B cell (primary cell): Measurements from ENCODE around the gene MRPL17. TPM values are rescaled to one million over a fixed set of nuclear protein-coding genes. Genes with fewer than 3 reads are reported as not detected.

Experiments used
- ATAC-seq: fragments of 200-7000 bp; cut with Tn5 transposase; one replicate; pipeline ENCODE4 v1.10.0; 2021; ENCODE audit warnings: low read depth, mild to moderate bottlenecking, moderate number of reproducible peaks, moderate library complexity
- CTCF ChIA-PET: fragments of 350-600 bp; sonication (Branson Sonifier 250); formaldehyde crosslinking; loops from one replicate; lab custom pipeline; 2021; ENCODE audit warnings: antibody characterized with exemption, inconsistent platforms; lab: Charles Lee
- POLR2A ChIA-PET: fragments of 350-600 bp; sonication (Branson Sonifier 250); formaldehyde crosslinking; loops from one replicate; lab custom pipeline; 2021; ENCODE audit warnings: antibody characterized with exemption; lab: Charles Lee
- DNase-seq: peaks from one replicate; pipeline ENCODE4 v3.0.0; 2013
- H2AFZ ChIP-seq: 2 replicates; pipeline ENCODE4 v1.6.1; 2012; ENCODE audit warnings: mild to moderate bottlenecking, low read depth, low read length; ENCODE audit not compliant: insufficient read depth, poor library complexity, severe bottlenecking
- H3K27ac ChIP-seq, 2 donors: 1 replicate in 1 of 2; 2 replicates in 1 of 2; pipeline ENCODE4 v1.5.1; 2012 to 2013; ENCODE audit warnings: low read length in 2 of 2, mild to moderate bottlenecking in 2 of 2, moderate library complexity in 1 of 2
- H3K27me3 ChIP-seq, 4 experiments: fragments of 200-600 bp in 1 of 4; sonication (generic) in 1 of 4; replicated peaks in 1 of 4; 1 replicate in 2 of 4; 2 replicates in 2 of 4; pipeline versions ENCODE4 v1.6.1 to v1.7.0; 2013 to 2016; ENCODE audit warnings: low read length in 3 of 4, mild to moderate bottlenecking in 2 of 4, mixed read lengths in 1 of 4, moderate library complexity in 1 of 4; ENCODE audit not compliant: insufficient read depth in 4 of 4, control insufficient read depth in 3 of 4; ENCODE audit errors: control extremely low read depth in 1 of 4
- H3K36me3 ChIP-seq, 2 experiments: replicated peaks in 1 of 2; 1 replicate in 1 of 2; 2 replicates in 1 of 2; pipeline versions ENCODE4 v1.6.1 to v1.7.1; 2013; ENCODE audit warnings: low read length in 1 of 2; ENCODE audit not compliant: insufficient read depth in 2 of 2, control insufficient read depth in 1 of 2; ENCODE audit errors: control extremely low read depth in 1 of 2, extremely low read depth in 1 of 2
- H3K4me1 ChIP-seq, 2 donors: fragments of 200-600 bp in 1 of 2; sonication (generic) in 1 of 2; 1 replicate in 1 of 2; 2 replicates in 1 of 2; pipeline versions ENCODE4 v1.5.1 to v1.6.1; 2013 to 2017; ENCODE audit warnings: low read length in 2 of 2; ENCODE audit not compliant: control insufficient read depth in 2 of 2, insufficient read depth in 2 of 2
- H3K4me2 ChIP-seq: replicated peaks from 2 replicates; pipeline ENCODE3; 2012; ENCODE audit warnings: mild to moderate bottlenecking, low read depth, low read length; ENCODE audit not compliant: poor library complexity, severe bottlenecking
- H3K4me3 ChIP-seq, 5 experiments: fragments of 200-600 bp in 1 of 5; sonication (generic) in 1 of 5; 1 replicate in 3 of 5; 2 replicates in 2 of 5; pipeline versions ENCODE4 v1.5.1 to v1.7.0; 2011 to 2016; ENCODE audit warnings: low read length in 4 of 5, mild to moderate bottlenecking in 4 of 5, low read depth in 2 of 5, control low read depth in 1 of 5, moderate library complexity in 1 of 5; ENCODE audit not compliant: insufficient read depth in 1 of 5; ENCODE audit errors: control extremely low read depth in 1 of 5, extremely low read depth in 1 of 5
- H3K79me2 ChIP-seq: fragments of 200-600 bp; sonication (generic); one replicate; pipeline ENCODE4 v1.6.0; 2016; ENCODE audit warnings: low read length; ENCODE audit not compliant: control insufficient read depth, insufficient read depth
- H3K9ac ChIP-seq: fragments of 200-600 bp; sonication (generic); 2 replicates; pipeline ENCODE4 v1.6.1; 2017; ENCODE audit warnings: mild to moderate bottlenecking, low read length, moderate library complexity
- H3K9me3 ChIP-seq, 3 donors: one replicate each; pipeline versions ENCODE4 v1.6.1 to v1.7.1; 2013; ENCODE audit warnings: low read length in 2 of 3; ENCODE audit not compliant: control insufficient read depth in 2 of 3, insufficient read depth in 1 of 3; ENCODE audit errors: control extremely low read depth in 1 of 3
- H4K20me1 ChIP-seq: 2 replicates; pipeline ENCODE4 v1.6.0; 2012; ENCODE audit warnings: mild to moderate bottlenecking, low read length; ENCODE audit not compliant: insufficient read depth, control insufficient read depth, poor library complexity, severe bottlenecking
- H3K27ac Mint-ChIP-seq: one replicate; pipeline ENCODE4 v1.8.0; 2021; ENCODE audit warnings: mixed read lengths
- H3K27me3 Mint-ChIP-seq: one replicate; pipeline ENCODE4 v1.8.0; 2021; ENCODE audit warnings: mixed read lengths
- H3K4me1 Mint-ChIP-seq: one replicate; pipeline ENCODE4 v1.8.0; 2021; ENCODE audit warnings: mixed read lengths
- H3K4me3 Mint-ChIP-seq: one replicate; pipeline ENCODE4 v1.8.0; 2021; ENCODE audit warnings: mixed read lengths
- H3K9me3 Mint-ChIP-seq: one replicate; pipeline ENCODE4 v1.8.0; 2022; ENCODE audit warnings: mixed read lengths; ENCODE audit not compliant: insufficient read depth
- EZH2 ChIP-seq: IDR thresholded peaks from 2 replicates; pipeline ENCODE4 v1.6.1; 2012; ENCODE audit warnings: borderline replicate concordance, low read depth, mild to moderate bottlenecking, moderate library complexity, low read length; ENCODE audit not compliant: insufficient read depth, poor library complexity, severe bottlenecking
- WGBS: methylation state at CpG from one replicate; pipeline ENCODE4 v1.1.5; 2013; ENCODE audit warnings: missing lambda C conversion rate; ENCODE audit not compliant: insufficient coverage; 5-methylcytosine and 5-hydroxymethylcytosine counted together
- intact Hi-C: fragments of 100-400 bp; cut with micrococcal nuclease; formaldehyde crosslinking; loops from one replicate; pipeline ENCODE4 v1.10.0; 2022
- polyA plus RNA-seq: library from polyadenylated mRNA; depleted of rRNA; stranded (reverse); fragments of >200 nt; gene quantifications from 2 replicates; pipeline ENCODE4 v1.2.3, GENCODE V29; 2012
- total RNA-seq, 2 donors: library from RNA; stranded (reverse); fragments of 120-200 nt in 1 of 2; gene quantifications; 1 replicate in 1 of 2; 2 replicates in 1 of 2; pipeline versions ENCODE4 v1.2.3 to v1.2.4, GENCODE V29; 2013 to 2022
- TF ChIP-seq, protein P1 (sequence below): fragments of 200-600 bp; IDR thresholded peaks from one replicate; pipeline ENCODE4 v1.8.0; 2022; ENCODE audit warnings: antibody characterized with exemption, mild to moderate bottlenecking

The MRPL17 gene
- total and polyA plus RNA-seq, 2 donors (not counting 1 experiment from before 2014, with no cell fraction given): 9.9 to 18.2 TPM

DNA sequence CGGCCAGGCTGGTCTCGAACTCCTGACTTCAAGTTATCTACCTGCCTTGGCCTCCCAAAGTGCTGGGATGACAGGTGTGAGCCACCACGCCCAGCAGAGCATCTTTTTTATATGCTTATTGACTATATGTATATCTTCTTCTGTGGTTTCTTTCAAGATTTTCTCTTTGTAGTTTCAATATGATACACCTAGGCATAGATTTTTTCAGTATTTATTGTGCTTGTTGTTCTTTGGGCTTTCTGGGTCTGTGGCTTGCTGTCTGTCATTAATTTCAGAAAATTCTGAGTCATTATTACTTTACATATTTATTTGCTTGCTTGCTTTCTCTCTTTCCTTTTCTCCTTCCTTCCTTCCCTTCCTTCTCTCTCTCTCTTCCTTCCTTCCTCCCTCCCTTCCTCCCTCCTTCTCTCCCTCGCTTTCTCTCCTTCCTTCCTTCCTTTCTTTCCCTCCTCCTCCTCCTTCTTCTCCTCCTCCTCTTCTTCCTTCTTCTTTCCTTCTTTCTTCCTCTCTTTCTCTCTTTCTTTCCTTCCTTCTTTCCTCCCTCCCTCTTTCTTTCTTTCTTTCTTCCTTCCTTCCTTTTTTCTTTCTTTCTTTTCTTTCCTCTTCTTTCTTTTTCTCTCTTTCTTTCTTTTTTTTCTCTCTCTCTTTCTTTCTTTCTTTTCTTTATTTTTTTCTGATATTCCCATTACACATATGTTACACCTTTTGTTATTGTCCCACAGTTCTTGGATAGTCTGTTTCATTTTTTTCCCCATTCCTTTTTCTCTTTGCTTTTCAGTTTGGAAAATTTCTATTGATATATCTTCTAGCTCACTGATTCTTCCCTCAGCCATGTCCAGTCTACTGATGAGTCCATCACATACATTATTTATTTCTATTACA lies 16.6 kb downstream of the MRPL17 start:
- H4K20me1 ChIP-seq: no peaks in the 10 kb centered on the region
- 93% methylated on average over 3 of the region's 4 CpGs for WGBS
- H3K4me2 ChIP-seq: no peak overlapping the region
- Mint-ChIP-seq H3K9me3 (no peaks in the 10 kb centered on the region), H3K27me3 (peaks cover 6% of the 10 kb centered on the region), H3K27ac (no peak overlapping the region), H3K4me3 (no peak overlapping the region), H3K4me1 (peaks cover 5% of the 10 kb centered on the region)
- H3K4me1 ChIP-seq: peaks cover 0 to 5% of the 10 kb centered on the region in 2 donors
- H3K27ac ChIP-seq: no peak overlapping the region
- intact Hi-C loops: loop anchor here (1.0 kb wide), 2 partner anchors 47 to 287 kb away; partner anchors contain the start of gene TPP1
- TF ChIP-seq, protein P1, sequence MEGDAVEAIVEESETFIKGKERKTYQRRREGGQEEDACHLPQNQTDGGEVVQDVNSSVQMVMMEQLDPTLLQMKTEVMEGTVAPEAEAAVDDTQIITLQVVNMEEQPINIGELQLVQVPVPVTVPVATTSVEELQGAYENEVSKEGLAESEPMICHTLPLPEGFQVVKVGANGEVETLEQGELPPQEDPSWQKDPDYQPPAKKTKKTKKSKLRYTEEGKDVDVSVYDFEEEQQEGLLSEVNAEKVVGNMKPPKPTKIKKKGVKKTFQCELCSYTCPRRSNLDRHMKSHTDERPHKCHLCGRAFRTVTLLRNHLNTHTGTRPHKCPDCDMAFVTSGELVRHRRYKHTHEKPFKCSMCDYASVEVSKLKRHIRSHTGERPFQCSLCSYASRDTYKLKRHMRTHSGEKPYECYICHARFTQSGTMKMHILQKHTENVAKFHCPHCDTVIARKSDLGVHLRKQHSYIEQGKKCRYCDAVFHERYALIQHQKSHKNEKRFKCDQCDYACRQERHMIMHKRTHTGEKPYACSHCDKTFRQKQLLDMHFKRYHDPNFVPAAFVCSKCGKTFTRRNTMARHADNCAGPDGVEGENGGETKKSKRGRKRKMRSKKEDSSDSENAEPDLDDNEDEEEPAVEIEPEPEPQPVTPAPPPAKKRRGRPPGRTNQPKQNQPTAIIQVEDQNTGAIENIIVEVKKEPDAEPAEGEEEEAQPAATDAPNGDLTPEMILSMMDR: peak; percentile 45
- no peak for TF ChIP-seq EZH2
- DNase-seq: no peak
- no peak overlapping the region for H2AFZ ChIP-seq
- CTCF ChIA-PET: interaction anchor here (0.7 to 4.1 kb wide), 16 partner anchors 8 to 287 kb away, joined by 3 to 52 read pairs (median 12); partner anchors contain the start of genes DCHS1, ILK, MRPL17 and RRP8
- POLR2A ChIA-PET: interaction anchor here (0.6 kb wide), 1 partner anchor 16 kb away, joined by 5 read pairs; no protein-coding TSS in a partner anchor
- no peak for ATAC-seq
- no peaks in the 10 kb centered on the region for H3K79me2 ChIP-seq
- H3K36me3 ChIP-seq: no peaks in the 10 kb centered on the region
- H3K4me3 ChIP-seq: no peak overlapping the region
- no peaks in the 10 kb centered on the region for H3K9me3 ChIP-seq
- H3K27me3 ChIP-seq: no peaks in the 10 kb centered on the region
- H3K9ac ChIP-seq: no peak overlapping the region

DNA sequence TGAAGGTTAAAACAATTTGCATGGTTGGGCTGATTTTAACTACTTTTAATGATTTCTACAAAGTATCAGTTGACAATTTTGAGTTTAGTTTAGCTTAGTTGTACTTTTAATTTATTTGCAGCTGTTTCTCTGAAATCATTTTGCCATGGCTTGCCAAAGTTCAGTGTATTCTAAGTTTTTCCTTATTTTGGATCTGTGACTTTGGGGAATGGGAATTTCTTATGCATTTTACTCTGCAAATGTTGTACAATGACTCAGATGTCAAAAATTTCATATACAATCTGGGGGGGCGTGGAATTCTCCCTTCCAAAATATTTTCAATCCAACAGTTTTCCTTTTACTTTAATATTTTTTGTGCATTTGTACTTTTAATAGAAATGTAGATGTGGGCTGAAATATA lies 18.6 kb downstream of the MRPL17 start:
- DNase-seq (no peak), ATAC-seq (no peak)
- intact Hi-C loops: no loop called here
- Histone ChIP-seq H3K4me2 (no peak overlapping the region), H3K36me3 (no peaks in the 10 kb centered on the region), H3K27me3 (no peaks in the 10 kb centered on the region), H3K9ac (no peak overlapping the region), H3K27ac (no peak overlapping the region), H2AFZ (no peak overlapping the region), H3K4me3 (no peak overlapping the region), H3K4me1 (peaks cover 0 to 5% of the 10 kb centered on the region in 2 donors), H3K9me3 (no peaks in the 10 kb centered on the region), H3K79me2 (no peaks in the 10 kb centered on the region), H4K20me1 (no peaks in the 10 kb centered on the region)
- no peak overlapping the region for H3K27ac Mint-ChIP-seq
- no peak overlapping the region for H3K4me3 Mint-ChIP-seq
- no CpG with 5 or more reads among the region's 1 CpG for WGBS
- no peaks in the 10 kb centered on the region for H3K9me3 Mint-ChIP-seq
- peaks cover 5% of the 10 kb centered on the region for H3K4me1 Mint-ChIP-seq
- no peak for TF ChIP-seq EZH2
- CTCF ChIA-PET: interaction anchor here (1.4 kb wide), 1 partner anchor 52 kb away, joined by 4 read pairs; the partner anchor contains the start of gene TAF10
- no peaks in the 10 kb centered on the region for H3K27me3 Mint-ChIP-seq
- POLR2A ChIA-PET: no interaction called here
